Measurements from ENCODE around the gene PTPRR.

DNA sequence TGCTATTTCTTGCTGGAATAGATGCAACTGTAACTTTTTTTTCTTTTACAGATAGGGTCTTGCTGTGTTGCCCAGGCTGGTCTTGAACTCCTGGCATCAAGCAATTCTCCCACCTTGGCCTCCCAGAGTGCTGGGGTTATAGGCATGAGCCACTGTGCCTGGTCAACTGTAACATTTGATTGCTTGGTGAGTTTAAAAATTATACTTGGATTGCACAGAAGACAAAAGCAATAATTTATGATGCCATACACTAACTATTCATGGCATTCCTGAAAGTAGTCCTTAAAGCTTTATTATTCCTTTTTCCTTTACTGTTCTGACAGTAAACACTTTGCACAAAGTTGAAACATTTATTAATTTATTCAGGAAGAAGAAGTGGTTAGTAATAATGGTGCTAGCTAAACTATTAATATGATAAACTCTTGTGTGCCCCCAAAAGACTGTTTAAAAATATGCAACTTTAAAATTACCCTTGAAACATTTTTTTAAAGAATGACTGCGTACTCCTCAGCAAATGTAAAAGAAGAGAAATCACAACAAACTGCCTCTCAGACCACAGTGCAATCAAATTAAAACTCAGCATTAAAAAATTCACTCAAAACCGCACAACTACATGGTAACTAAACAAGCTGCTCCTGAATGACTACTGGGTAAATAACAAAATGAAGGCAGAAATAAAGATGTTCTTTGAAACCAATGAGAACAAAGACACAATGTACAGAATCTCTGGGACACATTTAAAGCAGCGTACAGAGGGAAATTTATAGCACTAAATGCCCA, 291.6 kb downstream of the PTPRR start:
- TF ChIP-seq CTCF (conservative IDR thresholded peaks at IDR 0.05; ENCODE audit: low read length) (no peak), EZH2phosphoT487 (IDR thresholded peaks at IDR 0.05; ENCODE audit: borderline replicate concordance, low read depth, low read length) (no peak)
